GM12878 (cell line): ENCODE measurements around the gene ANKMY1. TPM values are rescaled to one million over a fixed set of nuclear protein-coding genes. Genes with fewer than 3 reads are reported as not detected.

ENCODE experiments used
- ATAC-seq: fragments of 200-7000 bp; cut with Tn5 transposase; 3 replicates; pipeline ENCODE4 v1.9.1; 2020; ENCODE audit warnings: mild to moderate bottlenecking, moderate library complexity
- BruUV-seq: library from RNA; stranded (reverse); fragments of 400-500 nt; replicated peaks from 2 replicates; lab custom pipeline; 2021; lab: Mats Ljungman, UMichigan
- CTCF ChIA-PET: fragments of 300-600 bp; sonication (Branson Sonifier 250); formaldehyde crosslinking; extraction: SDS; loops from one replicate; lab custom pipeline; 2021; ENCODE audit warnings: inconsistent platforms; lab: Yijun Ruan, JAX
- POLR2A ChIA-PET: fragments of 350-600 bp; formaldehyde crosslinking; extraction: SDS; loops from one replicate; lab custom pipeline; 2021; ENCODE audit warnings: inconsistent platforms; lab: Charles Lee
- RAD21 ChIA-PET: fragments of 300-600 bp; sonication (Branson Sonifier 250); formaldehyde crosslinking; loops from one replicate; lab custom pipeline; 2023; ENCODE audit warnings: antibody characterized with exemption; ENCODE audit not compliant: unreplicated experiment; lab: Charles Lee
- SMC1A ChIA-PET: fragments of 300-600 bp; sonication (Branson Sonifier 250); formaldehyde crosslinking; loops from one replicate; lab custom pipeline; 2023; ENCODE audit not compliant: unreplicated experiment, uncharacterized antibody; lab: Charles Lee
- DNase-seq: peaks from one replicate; pipeline ENCODE4 v3.0.0-alpha.2; 2011; ENCODE audit warnings: low read depth, low spot score
- FAIRE-seq: peaks from 3 replicates; lab custom pipeline; 2011; peaks lifted over from hg19 to GRCh38; lab: Jason Lieb, UNC
- H2AFZ ChIP-seq: 2 replicates; pipeline ENCODE4 v1.6.0; 2011; ENCODE audit warnings: low read depth, low read length, control low read depth; ENCODE audit not compliant: control insufficient read depth
- H3K27ac ChIP-seq: 2 replicates; pipeline ENCODE4 v1.5.1; 2011; ENCODE audit warnings: control low read depth; ENCODE audit not compliant: control insufficient read depth, insufficient read depth
- H3K27me3 ChIP-seq, 2 experiments: replicated peaks in 1 of 2; 2 replicates each; pipeline versions ENCODE4 v1.6.0 to v1.6.1; 2011; ENCODE audit warnings: low read length in 1 of 2; ENCODE audit not compliant: control insufficient read depth in 2 of 2, insufficient read depth in 2 of 2
- H3K36me3 ChIP-seq, 2 experiments: 2 replicates each; pipeline ENCODE4 v1.5.1; 2011; ENCODE audit warnings: low read length in 1 of 2; ENCODE audit not compliant: control insufficient read depth in 2 of 2, insufficient read depth in 2 of 2
- H3K4me1 ChIP-seq: 2 replicates; pipeline ENCODE4 v1.6.1; 2011; ENCODE audit warnings: mild to moderate bottlenecking, low read length, moderate library complexity, mixed read lengths; ENCODE audit not compliant: control insufficient read depth, insufficient read depth
- H3K4me2 ChIP-seq: 2 replicates; pipeline ENCODE4 v1.6.0; 2011; ENCODE audit warnings: control low read depth; ENCODE audit not compliant: control insufficient read depth, insufficient read depth
- H3K4me3 ChIP-seq: fragments of 200-600 bp; sonication (generic); 2 replicates; pipeline ENCODE4 v1.5.1; 2016
- H3K79me2 ChIP-seq: 2 replicates; pipeline ENCODE4 v1.6.0; 2011; ENCODE audit warnings: low read length; ENCODE audit not compliant: control insufficient read depth, insufficient read depth
- H3K9ac ChIP-seq: 2 replicates; pipeline ENCODE4 v1.8.0; 2011; ENCODE audit warnings: low read length, control low read depth, mixed read lengths; ENCODE audit not compliant: control insufficient read depth, insufficient read depth
- H3K9me3 ChIP-seq: replicated peaks from 3 replicates; pipeline ENCODE4 v1.5.1; 2011; ENCODE audit warnings: mild to moderate bottlenecking, low read length; ENCODE audit not compliant: control insufficient read depth, insufficient read depth
- H4K20me1 ChIP-seq: 2 replicates; pipeline ENCODE4 v1.6.0; 2011; ENCODE audit not compliant: control insufficient read depth, insufficient read depth
- BCL3 ChIP-seq: IDR thresholded peaks from 2 replicates; pipeline ENCODE4 v1.6.1; 2011; ENCODE audit warnings: borderline replicate concordance, low read depth, mild to moderate bottlenecking, moderate library complexity, low read length; ENCODE audit not compliant: insufficient read depth, poor library complexity, severe bottlenecking
- CREM ChIP-seq: IDR thresholded peaks from 2 replicates; pipeline ENCODE4 v1.6.1; 2014; ENCODE audit warnings: antibody characterized with exemption, low read depth
- CUX1 ChIP-seq: IDR thresholded peaks from 2 replicates; pipeline ENCODE4 v1.6.1; 2012; ENCODE audit warnings: improper control_type of control experiment, low read depth, low read length; ENCODE audit not compliant: insufficient replicate concordance
- HDGF ChIP-seq: fragments of 450-650 bp; IDR thresholded peaks from 2 replicates; pipeline ENCODE4 v1.6.1; 2016; ENCODE audit warnings: antibody characterized with exemption
- MAX ChIP-seq: IDR thresholded peaks from 2 replicates; pipeline ENCODE4 v1.6.1; 2012; ENCODE audit warnings: low read depth, low read length, improper control_type of control experiment
- RAD21 ChIP-seq: IDR thresholded peaks from 2 replicates; pipeline ENCODE4 v1.6.1; 2011; ENCODE audit warnings: mild to moderate bottlenecking, low read depth, low read length, moderate library complexity; ENCODE audit not compliant: insufficient read depth
- RBBP5 ChIP-seq: fragments of 200-600 bp; sonication (generic); conservative IDR thresholded peaks from 2 replicates; pipeline ENCODE4 v1.6.1; 2016
- STAT1 ChIP-seq: fragments of 450-650 bp; conservative IDR thresholded peaks from 2 replicates; pipeline ENCODE4 v1.6.1; 2014; ENCODE audit warnings: antibody characterized with exemption, mild to moderate bottlenecking
- whole genome bisulfite sequencing: methylation state at CpG from one replicate; pipeline ENCODE4 v1.1.6; 2016; ENCODE audit warnings: low lambda C conversion rate; ENCODE audit not compliant: insufficient replicate concordance, insufficient coverage; ENCODE audit errors: missing lambda C conversion rate; 5-methylcytosine and 5-hydroxymethylcytosine counted together
- in situ Hi-C: fragments of 300-500 bp; cut with MboI; formaldehyde crosslinking; loops from 9 replicates; pipeline ENCODE4 v1.14.3; 2018; ENCODE audit warnings: mixed read lengths
- intact Hi-C: fragments of 100-400 bp; cut with micrococcal nuclease; formaldehyde crosslinking; loops from one replicate; pipeline ENCODE4 v1.14.2; 2022; ENCODE audit not compliant: unreplicated experiment
- polyA plus RNA-seq, 11 experiments: library from polyadenylated mRNA; depleted of rRNA in 4 of 11; unstranded in 6 of 11; stranded (reverse) in 5 of 11; fragments of >200 nt; fragmentation: Nextera tagmentation in 4 of 11; fragmentation: Illumina TruSeq in 1 of 11; extraction: Ambion mirVana in 4 of 11; extraction: Trizol in 1 of 11; gene quantifications; 1 replicate in 1 of 11; 2 replicates in 10 of 11; pipeline versions ENCODE4 v1.2.1 to v1.2.3, GENCODE V29; 2011 to 2016; ENCODE audit warnings: inconsistent platforms in 2 of 11, missing spikeins in 2 of 11, low read depth in 1 of 11
- total RNA-seq, 4 experiments: library from RNA; depleted of rRNA in 3 of 4; stranded (reverse); fragments of >200 nt in 3 of 4; fragmentation: Illumina TruSeq in 1 of 4; extraction: Trizol in 1 of 4; gene quantifications; 2 replicates each; pipeline versions ENCODE4 v1.2.1 to v1.2.3, GENCODE V29; 2013 to 2021

ANKMY1 gene
- total and polyA plus RNA-seq, 10 of the 15 experiments (the other 5 are each of a cell fraction or from before 2014, with no cell fraction given), result 1.1 to 15.3 (median 11.1) TPM

- in situ Hi-C loops (no loop called here), intact Hi-C loops (no loop called here)
- peaks cover 0 to 7% of the 10 kb centered on the region in 2 experiments; a peak in 3 of 4 replicates for H3K36me3 ChIP-seq
- H3K9ac ChIP-seq, result no peak overlapping the region
- no TSS peak for BruUV-seq
- H3K4me1 ChIP-seq, result peaks cover 16% of the 10 kb centered on the region
- CTCF ChIA-PET, result interaction anchor here (0.6 to 1.4 kb wide), 2 partner anchors 12 to 13 kb away, joined by 3 read pairs; no protein-coding TSS in a partner anchor
- FAIRE-seq, result no peak
- H3K4me2 ChIP-seq, result no peak overlapping the region
- TF ChIP-seq CREM (no peak), HDGF (no peak), BCL3 (no peak), MAX (no peak), RBBP5 (no peak), STAT1 (no peak), RAD21 (no peak), CUX1 (no peak)
- TF ChIP-seq, all 136 proteins: peak for 0
- WGBS, result 90% methylated on average over 36 of the region's 37 CpGs
- H3K27ac ChIP-seq, result no peak overlapping the region
- no peaks in the 10 kb centered on the region for H3K9me3 ChIP-seq
- ATAC-seq (no peak), DNase-seq (no peak)
- ChIA-PET POLR2A (interaction anchor here (0.6 kb wide), 1 partner anchor 46 kb away, joined by 3 read pairs; no protein-coding TSS in a partner anchor), RAD21 (no interaction called here), SMC1A (no interaction called here)
- peaks cover 17% of the 10 kb centered on the region for H3K79me2 ChIP-seq
- no peaks in the 10 kb centered on the region; the same call in 1 of the 2 replicates for H4K20me1 ChIP-seq
- no peak overlapping the region for H2AFZ ChIP-seq
- no peaks in the 10 kb centered on the region for H3K27me3 ChIP-seq
- H3K4me3 ChIP-seq, result no peak overlapping the region
Observed at GRCh38 chr2:240573516-240574385, 16.0 kb upstream of the ANKMY1 start.
